Central memory CD4-positive, alpha-beta T cell (primary cell): ENCODE results near the gene ZNFX1.
"Not testable (repeated sequence)": the region's sequence is repeated elsewhere in the genome, so short reads cannot be mapped to it uniquely, and the experiment has no call there.

ENCODE experiments used
- DNase-seq: peaks from one replicate; pipeline ENCODE4 v3.0.0; 2022

ZNFX1 gene

GRCh38 chr20:49207076-49207475 is 70.8 kb downstream of the ZNFX1 start:
- DNase-seq, result no peak

- no peak for DNase-seq
Measured at GRCh38 chr20:49203746-49204145, 74.1 kb downstream of the ZNFX1 start.

- no peak for DNase-seq
Measured at GRCh38 chr20:49203011-49203410, 74.8 kb downstream of the ZNFX1 start.

- DNase-seq, result no peak
Measured at GRCh38 chr20:49199729-49200293, 78.0 kb downstream of the ZNFX1 start.

- not testable (repeated sequence) for DNase-seq
Measured at GRCh38 chr20:49192944-49193518, 84.8 kb downstream of the ZNFX1 start.
